GM12878 (cell line): Measurements from ENCODE around the gene MSL2. TPM values are rescaled to one million over a fixed set of nuclear protein-coding genes. Genes with fewer than 3 reads are reported as not detected.

Experiments used
- GABPA ChIP-seq: IDR thresholded peaks from 2 replicates; pipeline ENCODE4 v1.6.1; 2014; ENCODE audit warnings: antibody characterized with exemption, low read depth, mild to moderate bottlenecking, inconsistent platforms
- HCFC1 ChIP-seq: fragments of 150-350 bp; IDR thresholded peaks from 2 replicates; pipeline ENCODE4 v1.6.1; 2014; ENCODE audit warnings: low read length
- IKZF1 ChIP-seq: fragments of 450-650 bp; conservative IDR thresholded peaks from 2 replicates; pipeline ENCODE4 v1.6.1; 2017; ENCODE audit warnings: antibody characterized with exemption, mild to moderate bottlenecking
- IKZF2 ChIP-seq, 2 experiments: fragments of 450-650 bp; IDR thresholded peaks; 2 replicates each; pipeline ENCODE4 v1.6.1; 2017; ENCODE audit warnings: mild to moderate bottlenecking in 2 of 2, moderate library complexity in 2 of 2
- KLF5 ChIP-seq: fragments of 450-650 bp; IDR thresholded peaks from 2 replicates; pipeline ENCODE4 v1.6.1; 2014; ENCODE audit warnings: mild to moderate bottlenecking; ENCODE audit not compliant: partially characterized antibody
- MEF2A ChIP-seq: IDR thresholded peaks from 2 replicates; pipeline ENCODE4 v1.6.1; 2011; ENCODE audit warnings: low read depth, mild to moderate bottlenecking, low read length, moderate library complexity; ENCODE audit not compliant: insufficient read depth
- MTA2 ChIP-seq: fragments of 450-650 bp; IDR thresholded peaks from 2 replicates; pipeline ENCODE4 v1.6.1; 2016; ENCODE audit warnings: low read depth, mild to moderate bottlenecking, moderate library complexity
- MTA3 ChIP-seq: IDR thresholded peaks from 2 replicates; pipeline ENCODE4 v1.6.1; 2012; ENCODE audit warnings: low read length, inconsistent platforms, borderline replicate concordance
- NFYA ChIP-seq: IDR thresholded peaks from 2 replicates; pipeline ENCODE4 v1.6.1; 2011; ENCODE audit warnings: low read depth, mild to moderate bottlenecking, low read length, improper control_type of control experiment, borderline replicate concordance
- NRF1 ChIP-seq: conservative IDR thresholded peaks from 2 replicates; pipeline ENCODE4 v1.6.1; 2011; ENCODE audit warnings: mild to moderate bottlenecking, low read depth, low read length, improper control_type of control experiment
- PKNOX1 ChIP-seq: fragments of 450-650 bp; IDR thresholded peaks from 2 replicates; pipeline ENCODE4 v1.6.1; 2016; ENCODE audit warnings: mild to moderate bottlenecking
- RBBP5 ChIP-seq: fragments of 200-600 bp; sonication (generic); conservative IDR thresholded peaks from 2 replicates; pipeline ENCODE4 v1.6.1; 2016
- RFX5 ChIP-seq: IDR thresholded peaks from 2 replicates; pipeline ENCODE4 v1.6.1; 2011; ENCODE audit warnings: low read depth, low read length, improper control_type of control experiment
- SRF ChIP-seq, 2 experiments: IDR thresholded peaks; 2 replicates each; pipeline ENCODE4 v1.6.1; 2011; ENCODE audit warnings: low read depth in 2 of 2, low read length in 2 of 2, mild to moderate bottlenecking in 1 of 2, moderate library complexity in 1 of 2
- ZNF207 ChIP-seq: fragments of 450-650 bp; IDR thresholded peaks from 2 replicates; pipeline ENCODE4 v1.6.1; 2014; ENCODE audit warnings: antibody characterized with exemption, mild to moderate bottlenecking, borderline replicate concordance
- polyA plus RNA-seq, 11 experiments: library from polyadenylated mRNA; depleted of rRNA in 4 of 11; unstranded in 6 of 11; stranded (reverse) in 5 of 11; fragments of >200 nt; fragmentation: Nextera tagmentation in 4 of 11; fragmentation: Illumina TruSeq in 1 of 11; extraction: Ambion mirVana in 4 of 11; extraction: Trizol in 1 of 11; gene quantifications; 1 replicate in 1 of 11; 2 replicates in 10 of 11; pipeline versions ENCODE4 v1.2.1 to v1.2.3, GENCODE V29; 2011 to 2016; ENCODE audit warnings: inconsistent platforms in 2 of 11, missing spikeins in 2 of 11, low read depth in 1 of 11
- total RNA-seq, 4 experiments: library from RNA; depleted of rRNA in 3 of 4; stranded (reverse); fragments of >200 nt in 3 of 4; fragmentation: Illumina TruSeq in 1 of 4; extraction: Trizol in 1 of 4; gene quantifications; 2 replicates each; pipeline versions ENCODE4 v1.2.1 to v1.2.3, GENCODE V29; 2013 to 2021
- TF ChIP-seq, protein P1 (sequence below): fragments of 450-650 bp; formaldehyde crosslinking; IDR thresholded peaks from 2 replicates; pipeline ENCODE4 v1.5.0; 2022; ENCODE audit warnings: mild to moderate bottlenecking, missing genetic modification characterization
- TF ChIP-seq, protein P2 (sequence below): fragments of 450-650 bp; IDR thresholded peaks from 2 replicates; pipeline ENCODE4 v1.6.1; 2016; ENCODE audit warnings: mild to moderate bottlenecking, moderate library complexity, borderline replicate concordance

Gene MSL2
- total and polyA plus RNA-seq, 10 of the 15 experiments (the other 5 are each of a cell fraction or from before 2014, with no cell fraction given), result 3.5 to 31.7 (median 10.5) TPM

DNA sequence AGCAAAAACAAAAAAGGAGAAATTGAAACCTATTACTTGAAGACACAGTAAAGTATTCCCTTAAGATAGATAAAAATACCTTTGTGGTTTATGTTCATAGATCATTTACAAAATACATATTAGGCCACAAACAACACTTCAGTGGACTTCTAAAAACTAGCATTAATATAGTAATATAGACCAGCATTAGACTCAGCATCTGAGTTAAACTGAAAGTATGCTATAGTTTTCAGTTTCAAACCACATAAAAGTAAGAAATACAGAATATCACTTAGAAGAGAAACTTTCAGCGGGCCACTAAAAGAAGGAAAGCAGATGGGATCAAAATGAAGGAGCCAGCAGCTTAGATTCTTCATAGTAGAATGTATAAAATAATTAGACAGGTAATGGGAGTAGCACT lies 86.6 kb downstream of the MSL2 start (continued):
- no peak for TF ChIP-seq NFYA
- TF ChIP-seq ZNF207, result no peak
- no peak; the same call in none of the 2 replicates for TF ChIP-seq IKZF1
- TF ChIP-seq HCFC1, result no peak
- peak; percentile 55 to 69 for TF ChIP-seq IKZF2 (IDR thresholded peaks at IDR 0.05)
- TF ChIP-seq, protein P1, sequence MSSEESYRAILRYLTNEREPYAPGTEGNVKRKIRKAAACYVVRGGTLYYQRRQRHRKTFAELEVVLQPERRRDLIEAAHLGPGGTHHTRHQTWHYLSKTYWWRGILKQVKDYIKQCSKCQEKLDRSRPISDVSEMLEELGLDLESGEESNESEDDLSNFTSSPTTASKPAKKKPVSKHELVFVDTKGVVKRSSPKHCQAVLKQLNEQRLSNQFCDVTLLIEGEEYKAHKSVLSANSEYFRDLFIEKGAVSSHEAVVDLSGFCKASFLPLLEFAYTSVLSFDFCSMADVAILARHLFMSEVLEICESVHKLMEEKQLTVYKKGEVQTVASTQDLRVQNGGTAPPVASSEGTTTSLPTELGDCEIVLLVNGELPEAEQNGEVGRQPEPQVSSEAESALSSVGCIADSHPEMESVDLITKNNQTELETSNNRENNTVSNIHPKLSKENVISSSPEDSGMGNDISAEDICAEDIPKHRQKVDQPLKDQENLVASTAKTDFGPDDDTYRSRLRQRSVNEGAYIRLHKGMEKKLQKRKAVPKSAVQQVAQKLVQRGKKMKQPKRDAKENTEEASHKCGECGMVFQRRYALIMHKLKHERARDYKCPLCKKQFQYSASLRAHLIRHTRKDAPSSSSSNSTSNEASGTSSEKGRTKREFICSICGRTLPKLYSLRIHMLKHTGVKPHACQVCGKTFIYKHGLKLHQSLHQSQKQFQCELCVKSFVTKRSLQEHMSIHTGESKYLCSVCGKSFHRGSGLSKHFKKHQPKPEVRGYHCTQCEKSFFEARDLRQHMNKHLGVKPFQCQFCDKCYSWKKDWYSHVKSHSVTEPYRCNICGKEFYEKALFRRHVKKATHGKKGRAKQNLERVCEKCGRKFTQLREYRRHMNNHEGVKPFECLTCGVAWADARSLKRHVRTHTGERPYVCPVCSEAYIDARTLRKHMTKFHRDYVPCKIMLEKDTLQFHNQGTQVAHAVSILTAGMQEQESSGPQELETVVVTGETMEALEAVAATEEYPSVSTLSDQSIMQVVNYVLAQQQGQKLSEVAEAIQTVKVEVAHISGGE (CRISPR knock-in tag), result no peak
- TF ChIP-seq KLF5, result no peak
- TF ChIP-seq PKNOX1, result no peak
- no peak for TF ChIP-seq RBBP5
- no peak for TF ChIP-seq RFX5
- TF ChIP-seq MEF2A, result peak; percentile 84
- TF ChIP-seq GABPA, result peak; percentile 20; the same call in 1 of the 2 replicates
- TF ChIP-seq, protein P2, sequence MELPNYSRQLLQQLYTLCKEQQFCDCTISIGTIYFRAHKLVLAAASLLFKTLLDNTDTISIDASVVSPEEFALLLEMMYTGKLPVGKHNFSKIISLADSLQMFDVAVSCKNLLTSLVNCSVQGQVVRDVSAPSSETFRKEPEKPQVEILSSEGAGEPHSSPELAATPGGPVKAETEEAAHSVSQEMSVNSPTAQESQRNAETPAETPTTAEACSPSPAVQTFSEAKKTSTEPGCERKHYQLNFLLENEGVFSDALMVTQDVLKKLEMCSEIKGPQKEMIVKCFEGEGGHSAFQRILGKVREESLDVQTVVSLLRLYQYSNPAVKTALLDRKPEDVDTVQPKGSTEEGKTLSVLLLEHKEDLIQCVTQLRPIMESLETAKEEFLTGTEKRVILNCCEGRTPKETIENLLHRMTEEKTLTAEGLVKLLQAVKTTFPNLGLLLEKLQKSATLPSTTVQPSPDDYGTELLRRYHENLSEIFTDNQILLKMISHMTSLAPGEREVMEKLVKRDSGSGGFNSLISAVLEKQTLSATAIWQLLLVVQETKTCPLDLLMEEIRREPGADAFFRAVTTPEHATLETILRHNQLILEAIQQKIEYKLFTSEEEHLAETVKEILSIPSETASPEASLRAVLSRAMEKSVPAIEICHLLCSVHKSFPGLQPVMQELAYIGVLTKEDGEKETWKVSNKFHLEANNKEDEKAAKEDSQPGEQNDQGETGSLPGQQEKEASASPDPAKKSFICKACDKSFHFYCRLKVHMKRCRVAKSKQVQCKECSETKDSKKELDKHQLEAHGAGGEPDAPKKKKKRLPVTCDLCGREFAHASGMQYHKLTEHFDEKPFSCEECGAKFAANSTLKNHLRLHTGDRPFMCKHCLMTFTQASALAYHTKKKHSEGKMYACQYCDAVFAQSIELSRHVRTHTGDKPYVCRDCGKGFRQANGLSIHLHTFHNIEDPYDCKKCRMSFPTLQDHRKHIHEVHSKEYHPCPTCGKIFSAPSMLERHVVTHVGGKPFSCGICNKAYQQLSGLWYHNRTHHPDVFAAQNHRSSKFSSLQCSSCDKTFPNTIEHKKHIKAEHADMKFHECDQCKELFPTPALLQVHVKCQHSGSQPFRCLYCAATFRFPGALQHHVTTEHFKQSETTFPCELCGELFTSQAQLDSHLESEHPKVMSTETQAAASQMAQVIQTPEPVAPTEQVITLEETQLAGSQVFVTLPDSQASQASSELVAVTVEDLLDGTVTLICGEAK, result no peak
- peak; percentile 80 for TF ChIP-seq MTA2
- TF ChIP-seq MTA3, result no peak
- no peak for TF ChIP-seq SRF (IDR thresholded peaks at IDR 0.05; ENCODE audit: low read depth in 2 of 2, low read length in 2 of 2)
- no peak for TF ChIP-seq NRF1
- TF ChIP-seq, all 136 proteins: peak for 23
